WTC11 (cell line): Measurements from ENCODE around the gene TMEM215. TPM values are rescaled to one million over a fixed set of nuclear protein-coding genes. Genes with fewer than 3 reads are reported as not detected.

ENCODE experiments used
- ATAC-seq: fragments of 200-7000 bp; cut with Tn5 transposase; 2 replicates; pipeline ENCODE4 v1.10.0; 2021; ENCODE audit warnings: mild to moderate bottlenecking, moderate library complexity
- CTCF ChIA-PET: fragments of 300-600 bp; sonication (Branson Sonifier 250); formaldehyde crosslinking; loops from one replicate; lab custom pipeline; 2021; ENCODE audit warnings: antibody characterized with exemption; lab: Charles Lee
- POLR2A ChIA-PET: fragments of 350-600 bp; sonication (Branson Sonifier 250); formaldehyde crosslinking; loops from one replicate; lab custom pipeline; 2021; ENCODE audit warnings: antibody characterized with exemption; lab: Charles Lee
- DNase-seq: peaks from one replicate; pipeline ENCODE4 v3.0.0; 2021; ENCODE audit warnings: low spot score
- H3K27ac Mint-ChIP-seq: 2 replicates; pipeline ENCODE4 v1.8.0; 2021; ENCODE audit warnings: mixed read lengths
- H3K27me3 Mint-ChIP-seq: 2 replicates; pipeline ENCODE4 v1.8.0; 2021; ENCODE audit warnings: low read depth, mild to moderate bottlenecking, moderate library complexity, mixed read lengths
- H3K36me3 Mint-ChIP-seq: 2 replicates; pipeline ENCODE4 v1.8.0; 2021; ENCODE audit warnings: mixed read lengths
- H3K4me1 Mint-ChIP-seq: 2 replicates; pipeline ENCODE4 v1.8.0; 2022; ENCODE audit warnings: mixed read lengths
- H3K4me3 Mint-ChIP-seq: 2 replicates; pipeline ENCODE4 v1.8.0; 2021; ENCODE audit warnings: mild to moderate bottlenecking, moderate library complexity, mixed read lengths
- H3K9me3 Mint-ChIP-seq: 2 replicates; pipeline ENCODE4 v1.8.0; 2021; ENCODE audit warnings: mixed read lengths
- AFF4 ChIP-seq: sonication (generic); formaldehyde crosslinking; IDR thresholded peaks from 2 replicates; pipeline ENCODE4 v1.8.1; 2023; ENCODE audit warnings: mild to moderate bottlenecking, missing genetic modification reagents, borderline replicate concordance
- ATF2 ChIP-seq: sonication (generic); formaldehyde crosslinking; IDR thresholded peaks from 2 replicates; pipeline ENCODE4 v1.8.1; 2022; ENCODE audit warnings: low read depth, missing genetic modification reagents, borderline replicate concordance
- ATF6 ChIP-seq: sonication (generic); formaldehyde crosslinking; IDR thresholded peaks from 2 replicates; pipeline ENCODE4 v1.8.1; 2023; ENCODE audit warnings: mild to moderate bottlenecking, missing genetic modification reagents
- CREM ChIP-seq: sonication (generic); formaldehyde crosslinking; IDR thresholded peaks from 2 replicates; pipeline ENCODE4 v1.8.1; 2022; ENCODE audit warnings: mild to moderate bottlenecking, missing genetic modification reagents, moderate library complexity
- EMX1 ChIP-seq: fragments of 250-450 bp; sonication (Bioruptor Pico); IDR thresholded peaks from 2 replicates; pipeline ENCODE4 v1.8.0; 2021; ENCODE audit warnings: mild to moderate bottlenecking
- ERG ChIP-seq: fragments of 250-450 bp; sonication (Bioruptor Pico); IDR thresholded peaks from 2 replicates; pipeline ENCODE4 v1.8.0; 2021; ENCODE audit warnings: mild to moderate bottlenecking
- FOXJ3 ChIP-seq: sonication (generic); formaldehyde crosslinking; IDR thresholded peaks from 2 replicates; pipeline ENCODE4 v1.9.0; 2021; ENCODE audit warnings: missing genetic modification reagents, mild to moderate bottlenecking, borderline replicate concordance
- GTF2I ChIP-seq: fragments of 250-450 bp; sonication (Bioruptor Pico); conservative IDR thresholded peaks from 2 replicates; pipeline ENCODE4 v1.4.0; 2021; ENCODE audit warnings: mild to moderate bottlenecking
- HMGA2 ChIP-seq: fragments of 250-450 bp; sonication (Bioruptor Pico); IDR thresholded peaks from 2 replicates; pipeline ENCODE4 v1.4.0; 2021; ENCODE audit warnings: mild to moderate bottlenecking, moderate library complexity
- PRRX2 ChIP-seq: fragments of 250-450 bp; sonication (Bioruptor Pico); IDR thresholded peaks from 2 replicates; pipeline ENCODE4 v1.8.0; 2021; ENCODE audit warnings: mild to moderate bottlenecking
- USF1 ChIP-seq: sonication (generic); formaldehyde crosslinking; IDR thresholded peaks from 2 replicates; pipeline ENCODE4 v1.8.0; 2022; ENCODE audit warnings: mild to moderate bottlenecking, missing genetic modification reagents
- ZBTB21 ChIP-seq: sonication (generic); formaldehyde crosslinking; IDR thresholded peaks from 2 replicates; pipeline ENCODE4 v1.8.1; 2023; ENCODE audit warnings: mild to moderate bottlenecking, missing genetic modification reagents, borderline replicate concordance
- ZSCAN18 ChIP-seq: fragments of 250-450 bp; sonication (Bioruptor Pico); IDR thresholded peaks from 2 replicates; pipeline ENCODE4 v2.1.2; 2022; ENCODE audit warnings: mild to moderate bottlenecking, moderate library complexity
- total RNA-seq: library from RNA; stranded (reverse); gene quantifications from 3 replicates; pipeline ENCODE4 v1.2.3, GENCODE V29; 2021

TMEM215 gene
- total RNA-seq, 1 experiment from 2014 or later = 0.31 TPM

GRCh38 chr9:32737378-32737777, 46.0 kb upstream of the TMEM215 start (continued):
- TF ChIP-seq ERG (CRISPR knock-in tag) (no peak), USF1 (CRISPR knock-in tag) (no peak), GTF2I (CRISPR knock-in tag) (no peak)

GRCh38 chr9:32738501-32739172, 44.7 kb upstream of the TMEM215 start:
- peaks cover 17% of the 10 kb centered on the region for H3K9me3 Mint-ChIP-seq
- no peak for TF ChIP-seq EMX1 (CRISPR knock-in tag)
- TF ChIP-seq PRRX2 (CRISPR knock-in tag) = no peak
- no peak for TF ChIP-seq AFF4 (CRISPR knock-in tag)
- TF ChIP-seq FOXJ3 = no peak
- no peak for TF ChIP-seq ZBTB21 (CRISPR knock-in tag)
- no peak for TF ChIP-seq CREM (CRISPR knock-in tag)
- TF ChIP-seq HMGA2 = no peak
- no peak for TF ChIP-seq ATF2 (CRISPR knock-in tag)
- no peak for TF ChIP-seq USF1 (CRISPR knock-in tag)
- TF ChIP-seq ZSCAN18 (CRISPR knock-in tag) = no peak
- no peak for TF ChIP-seq ATF6
- ATAC-seq (no peak), DNase-seq (no peak)
- H3K4me3 Mint-ChIP-seq = no peak overlapping the region
- H3K27ac Mint-ChIP-seq = no peak overlapping the region
- no peaks in the 10 kb centered on the region for H3K27me3 Mint-ChIP-seq
- POLR2A ChIA-PET = no interaction called here
- H3K36me3 Mint-ChIP-seq = peaks cover 9% of the 10 kb centered on the region
- CTCF ChIA-PET = no interaction called here
- peaks cover 20% of the 10 kb centered on the region for H3K4me1 Mint-ChIP-seq
